ENCODE results near the gene SPIN3.

DNA sequence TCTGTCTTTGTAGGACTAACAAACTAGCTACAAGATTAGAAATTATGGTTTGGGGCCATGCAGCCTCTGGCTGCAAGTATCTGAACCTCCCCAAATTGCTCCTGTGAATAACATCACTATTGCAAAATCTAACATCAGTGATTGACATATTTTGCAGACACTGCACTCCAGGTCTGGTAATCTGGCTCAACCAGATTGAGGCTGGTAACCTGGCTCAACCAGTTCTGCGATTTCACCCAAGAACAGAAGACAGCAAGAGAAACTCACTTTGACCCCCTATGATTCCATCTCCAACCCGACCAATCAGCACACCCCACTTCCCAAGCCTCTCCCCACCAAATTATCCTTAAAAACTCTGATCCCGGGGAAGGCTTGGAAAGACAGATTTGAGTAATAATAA, 20.9 kb downstream of the SPIN3 start:
- no peak for TF ChIP-seq ZNF274 (IDR thresholded peaks at IDR 0.05; ENCODE audit: low read depth, low read length)
- no peak for TF ChIP-seq YY1 (IDR thresholded peaks at IDR 0.05; ENCODE audit: insufficient read depth, insufficient read length)
